NOMO-1 treated with DMSO at 0.1 percent for 48 hours (cell line): ENCODE data around the gene GSTM5.
"Not testable (repeated sequence)": the region's sequence is repeated elsewhere in the genome, so short reads cannot be mapped to it uniquely, and the experiment has no call there.

ENCODE experiments used
- DNase-seq: peaks from one replicate; lab custom pipeline; 2025; ENCODE audit not compliant: unreplicated experiment; lab: John Stamatoyannopoulos, UW

GSTM5 gene

DNA sequence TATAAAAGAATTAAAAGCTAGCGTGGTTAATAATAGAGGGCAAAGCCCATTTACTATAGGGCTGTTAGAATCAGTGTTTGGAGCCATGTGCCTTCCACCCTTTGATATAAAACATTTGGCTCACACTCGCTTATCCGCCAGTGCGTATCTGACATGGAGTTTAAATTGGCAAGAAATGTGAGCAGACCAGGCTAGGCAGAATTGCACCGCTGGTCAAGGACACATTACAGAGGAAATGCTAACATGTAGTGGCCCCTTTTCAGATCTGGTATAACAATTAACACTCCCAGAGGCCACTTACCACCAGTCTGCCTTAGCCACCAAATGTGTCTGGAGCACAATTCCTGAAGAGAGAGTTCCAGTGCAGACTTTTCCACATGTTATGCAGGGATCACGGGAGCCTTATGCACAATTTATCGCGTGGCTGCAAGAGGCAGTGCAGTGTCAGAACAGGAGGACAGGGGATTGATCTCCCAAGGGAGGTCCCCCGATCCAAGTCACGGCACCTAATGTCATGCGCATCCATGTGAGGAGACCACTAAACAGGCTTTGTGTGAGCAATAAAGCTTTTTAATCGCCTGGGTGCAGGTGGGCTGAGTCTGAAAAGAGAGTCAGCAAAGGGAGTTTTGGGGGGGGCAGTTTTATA is 14.8 kb downstream of the GSTM5 start:
- no peak for DNase-seq

GRCh38 chr1:109728870-109729269 is 16.8 kb downstream of the GSTM5 start:
- DNase-seq = no peak

DNA sequence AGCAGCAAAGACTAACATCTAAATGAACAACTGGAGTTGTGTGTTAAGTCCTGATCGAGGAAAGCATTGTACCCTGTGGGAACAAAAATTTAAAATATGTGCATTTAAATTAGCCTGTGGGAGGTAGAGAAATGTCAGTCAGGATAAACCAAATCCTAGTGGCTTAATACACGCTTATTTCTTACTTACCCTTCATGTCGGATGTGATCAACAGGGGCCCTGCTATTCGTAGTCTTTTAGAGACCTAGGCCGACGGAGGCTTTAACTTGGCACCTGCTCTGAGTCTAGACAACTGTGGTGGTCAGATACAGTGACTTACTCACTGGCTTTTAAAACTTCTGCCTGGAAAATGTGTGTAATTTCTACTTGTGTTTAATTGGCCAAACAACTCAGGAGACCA is 18.6 kb downstream of the GSTM5 start:
- DNase-seq = no peak

DNA sequence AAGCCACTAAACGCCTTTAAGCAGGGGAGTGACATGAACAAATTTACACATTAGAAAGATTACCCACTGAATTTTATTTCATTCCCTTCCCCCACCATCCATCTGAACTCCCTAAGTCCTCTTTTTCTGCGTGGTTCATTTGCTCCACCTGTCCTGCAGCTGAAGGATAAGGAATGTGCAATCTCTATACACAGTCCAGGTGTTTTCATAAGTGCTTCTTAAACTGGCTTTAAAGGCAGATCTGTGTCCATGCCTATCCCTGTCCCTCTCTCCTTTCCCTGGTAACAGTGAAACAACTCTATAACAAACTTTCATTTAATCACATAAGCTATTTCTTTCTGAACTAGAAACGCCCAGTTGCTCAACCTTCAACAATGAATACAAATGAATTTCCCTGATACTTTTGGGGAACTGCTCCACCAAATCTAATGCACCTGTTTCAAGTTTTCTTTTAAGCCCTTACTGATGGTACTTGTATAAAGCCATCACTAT is 20.4 kb downstream of the GSTM5 start:
- DNase-seq = no peak

DNA sequence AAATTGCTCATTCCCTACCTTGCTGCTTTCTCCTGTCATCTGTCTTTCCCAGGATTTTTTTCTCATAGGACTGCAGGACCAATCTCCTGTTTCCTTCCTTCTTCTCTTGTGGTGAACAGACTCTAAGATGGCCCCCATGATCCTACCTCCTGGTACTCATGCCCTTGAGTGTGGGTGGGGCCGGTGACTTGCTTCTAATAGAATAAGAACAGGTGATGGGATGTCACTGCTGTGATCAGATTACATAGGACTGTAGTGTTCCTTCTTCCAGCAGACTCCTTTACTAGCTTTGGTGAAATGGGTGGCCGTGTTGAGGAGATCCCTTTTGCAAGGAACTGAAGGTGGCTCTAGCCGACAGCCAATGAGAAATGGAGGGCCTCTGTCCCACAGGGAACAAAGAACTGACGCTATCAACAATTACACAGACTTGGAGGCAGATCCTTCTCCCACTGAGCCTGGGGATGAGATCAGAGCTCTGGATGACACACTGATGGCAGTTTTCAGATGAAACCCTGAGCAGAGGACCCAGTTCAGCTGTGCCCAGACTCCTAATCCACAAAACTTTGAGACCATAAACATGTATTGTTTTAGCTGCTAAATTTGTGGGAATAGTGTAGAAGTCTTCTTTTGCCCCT is 21.3 kb downstream of the GSTM5 start:
- no peak for DNase-seq

GRCh38 chr1:109739738-109740614 is 27.9 kb downstream of the GSTM5 start:
- peak; percentile 54 for DNase-seq

- no peak for DNase-seq
Observed at GRCh38 chr1:109740615-109741373, 28.7 kb downstream of the GSTM5 start, which contains the start of gene GSTM3. TSS of gene GSTM3 (minus strand) at chr1:109741038. CDS start at chr1:109740287, 751 bp downstream.

- not testable (repeated sequence) for DNase-seq
Observed at GRCh38 chr1:109748311-109748710, 36.3 kb downstream of the GSTM5 start.

- DNase-seq = no peak
Observed at GRCh38 chr1:109749221-109749620, 37.2 kb downstream of the GSTM5 start.

GRCh38 chr1:109750241-109750882 is 38.3 kb downstream of the GSTM5 start:
- DNase-seq = no peak

DNA sequence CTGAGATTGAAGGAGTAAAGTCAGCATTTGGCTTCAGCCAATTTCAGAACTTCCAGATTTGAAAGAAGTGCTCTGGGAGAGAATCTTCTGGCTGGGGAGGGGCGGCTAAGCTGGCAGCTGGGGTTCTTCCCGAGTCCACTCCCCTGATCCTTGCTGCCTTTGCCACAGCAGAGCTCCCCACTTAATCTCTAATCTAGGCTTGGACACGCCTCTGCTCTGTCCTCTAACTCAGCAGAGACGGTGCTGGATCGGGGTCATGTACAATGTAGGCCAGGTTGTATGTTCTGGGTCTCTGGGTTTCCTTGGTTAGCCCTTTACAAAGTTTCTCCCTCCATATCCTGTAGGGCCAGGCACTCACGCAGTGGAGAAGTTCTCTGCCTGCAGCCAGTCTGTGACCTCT is 38.9 kb downstream of the GSTM5 start:
- DNase-seq = no peak

DNA sequence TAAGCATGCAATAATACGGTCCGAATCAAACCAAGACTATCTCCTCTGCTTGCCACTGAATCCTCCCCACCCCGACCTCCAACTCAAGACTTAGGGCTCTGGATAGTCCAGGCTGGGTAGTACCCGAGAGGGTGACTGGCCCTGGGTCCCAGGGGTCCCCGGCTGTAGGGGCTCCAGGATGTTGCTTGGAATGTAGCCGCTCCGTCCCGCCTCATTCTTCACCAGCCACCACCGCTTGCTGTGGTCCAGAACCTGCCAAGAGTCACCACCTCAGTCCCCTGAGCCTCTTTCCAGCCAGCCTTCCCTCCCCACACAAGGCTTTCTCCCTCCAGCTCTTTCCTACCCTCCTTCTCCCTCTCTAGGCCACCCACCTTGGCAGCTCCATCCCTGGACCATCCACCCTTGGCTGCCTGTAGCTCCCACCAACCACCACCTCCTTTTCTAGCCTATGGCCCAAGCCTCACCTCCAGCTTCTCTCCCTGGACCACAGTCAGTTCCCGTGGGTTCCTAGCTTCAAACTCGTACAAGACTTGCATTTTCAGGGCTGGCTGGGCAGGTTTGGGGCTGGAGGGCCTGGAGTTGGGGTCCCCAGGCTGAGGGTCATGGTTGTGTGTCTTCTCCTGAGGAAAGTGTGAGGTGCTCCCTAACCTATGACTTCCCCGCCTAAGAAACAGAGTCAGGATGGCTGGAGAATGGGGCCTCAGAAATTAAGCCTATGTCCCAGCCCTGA is 39.6 kb downstream of the GSTM5 start:
- DNase-seq = no peak

DNA sequence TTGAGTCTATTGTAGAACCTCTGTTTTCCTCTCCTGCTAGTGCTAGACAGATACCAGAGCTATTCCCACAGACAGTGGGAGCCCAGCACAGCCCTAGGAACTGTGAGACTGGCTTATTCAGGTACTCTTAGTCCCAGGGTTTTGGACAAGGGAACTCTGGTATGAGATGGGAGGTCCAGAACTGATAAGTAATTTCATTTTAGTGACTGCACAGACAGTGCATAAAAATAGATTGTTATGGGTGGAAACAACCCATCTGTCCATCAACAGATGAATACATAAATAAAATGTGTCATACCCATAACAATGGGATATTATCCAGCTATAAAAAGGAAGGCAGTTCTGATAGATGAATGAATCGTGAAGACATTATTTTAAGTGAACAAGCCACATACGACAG is 42.7 kb downstream of the GSTM5 start:
- no peak for DNase-seq

DNA sequence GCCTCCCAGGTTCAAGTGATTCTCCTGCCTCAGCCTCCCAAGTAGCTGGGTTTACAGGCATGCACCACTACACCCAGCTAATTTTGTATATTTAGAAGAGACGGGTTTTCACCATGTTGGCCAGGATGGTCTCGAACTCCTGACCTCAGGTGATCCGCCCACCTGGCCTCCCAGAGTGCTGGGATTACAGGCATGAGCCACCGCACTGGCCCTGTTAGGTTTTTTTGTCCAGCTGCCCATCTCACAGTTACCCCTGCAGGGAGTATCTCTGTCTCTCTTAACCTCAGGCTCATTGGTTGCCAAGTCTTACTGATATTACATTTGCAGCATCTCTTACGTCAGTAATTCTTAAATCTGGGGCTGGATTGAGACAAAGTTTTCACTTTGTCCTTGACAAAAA is 44.3 kb downstream of the GSTM5 start:
- DNase-seq = not testable (repeated sequence)

- DNase-seq = no peak
Observed at GRCh38 chr1:109756848-109757521, 44.9 kb downstream of the GSTM5 start.

DNA sequence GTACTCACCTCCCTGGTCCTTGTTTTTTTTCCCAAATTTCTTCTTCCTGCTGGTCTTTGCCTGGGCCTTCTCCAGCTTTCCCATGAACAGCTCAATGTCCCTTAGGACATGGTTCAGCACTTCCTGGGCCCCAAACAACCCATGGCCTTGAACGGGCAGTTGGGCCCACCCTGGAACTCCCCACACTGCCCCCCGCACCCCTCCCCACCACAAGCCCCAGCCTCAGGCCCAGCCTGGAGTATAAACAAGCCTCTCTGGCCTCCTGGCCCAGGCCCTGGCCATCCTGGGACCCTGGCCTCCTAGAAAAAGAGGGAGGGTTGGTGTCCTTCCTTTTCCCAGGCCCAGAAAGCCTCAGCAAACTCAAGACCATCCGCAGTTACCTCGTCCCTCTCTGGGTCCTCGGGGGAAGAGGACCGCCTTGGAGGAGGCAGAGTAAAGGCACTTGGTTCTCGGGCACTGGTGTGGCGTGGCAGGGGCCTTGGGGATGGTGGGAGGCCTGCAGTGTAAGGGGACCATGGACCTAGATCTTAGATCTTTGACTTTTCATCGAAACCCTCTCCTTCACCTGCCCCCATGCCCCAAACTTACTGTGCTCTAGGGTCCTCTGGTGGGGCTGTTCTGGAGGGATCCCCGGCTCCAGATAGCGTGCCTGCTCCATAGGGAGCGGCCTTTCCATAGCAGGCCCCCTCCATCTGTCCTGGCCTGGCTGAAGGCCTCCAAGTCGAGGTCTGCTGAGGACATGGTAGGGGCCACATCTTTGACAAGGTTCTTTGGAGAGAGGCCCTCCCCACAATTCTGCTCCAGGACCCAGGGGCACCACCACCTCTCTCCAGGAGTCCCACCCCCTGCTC is 46.1 kb downstream of the GSTM5 start:
- no peak for DNase-seq

DNA sequence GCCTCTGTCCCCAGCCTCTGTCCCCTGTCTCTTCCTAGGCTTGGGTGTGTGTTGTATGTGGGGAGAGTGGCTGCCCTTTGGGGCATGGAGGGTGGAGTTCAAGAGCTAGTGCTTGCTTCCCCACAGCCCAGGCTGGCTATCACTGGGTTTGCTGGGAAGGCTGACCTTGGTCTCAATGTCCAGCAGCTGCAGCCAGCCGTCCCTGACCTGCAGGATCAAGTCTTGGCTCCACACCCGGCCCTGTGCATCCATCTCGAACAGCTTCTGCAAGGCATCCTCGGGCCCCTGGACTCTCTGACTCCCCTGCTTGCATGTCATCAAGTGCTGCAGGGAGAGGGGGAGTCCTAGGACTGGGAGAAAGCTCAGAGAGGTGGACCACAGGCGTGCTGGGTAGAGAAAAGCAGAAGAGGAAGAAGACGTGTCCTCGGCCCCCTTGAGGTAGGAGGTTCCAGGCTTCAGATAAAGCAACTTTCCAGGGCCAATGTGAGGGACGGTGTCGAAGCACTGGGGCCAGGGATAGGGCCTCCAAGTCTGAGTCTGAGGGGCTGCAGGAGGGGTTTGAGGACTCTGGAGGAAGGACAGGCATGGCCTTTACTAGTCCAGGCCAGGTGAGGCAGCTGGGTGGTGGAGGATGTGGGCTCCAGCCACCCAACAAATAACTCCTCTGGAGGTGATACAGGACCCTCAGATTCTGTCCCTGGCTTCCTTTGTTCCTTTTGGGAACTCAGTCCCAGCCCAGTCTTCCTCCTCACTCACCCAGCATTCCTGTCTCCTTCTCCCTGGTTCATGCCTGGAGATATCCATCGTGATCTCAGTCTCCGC is 47.7 kb downstream of the GSTM5 start:
- DNase-seq = peak; percentile 1
